K562 (cell line): ENCODE results near the gene RBBP8.

ENCODE experiments used
- EHMT2 ChIP-seq: fragments of 450-650 bp; IDR thresholded peaks from 2 replicates; pipeline ENCODE4 v1.6.1; 2018; ENCODE audit warnings: antibody characterized with exemption
- IRF2 ChIP-seq: sonication (generic); formaldehyde crosslinking; IDR thresholded peaks from 2 replicates; pipeline ENCODE4 v1.8.1; 2022; ENCODE audit warnings: mild to moderate bottlenecking, missing genetic modification reagents
- L3MBTL2 ChIP-seq: fragments of 450-650 bp; IDR thresholded peaks from 2 replicates; pipeline ENCODE4 v1.6.1; 2016; ENCODE audit warnings: mild to moderate bottlenecking, moderate library complexity
- POLR2G ChIP-seq: fragments of 200-400 bp; formaldehyde crosslinking; IDR thresholded peaks from 2 replicates; pipeline ENCODE4 v1.6.1; 2017; ENCODE audit warnings: low read depth, mild to moderate bottlenecking, antibody characterized with exemption, low read length, moderate library complexity
- RFX5 ChIP-seq: IDR thresholded peaks from 2 replicates; pipeline ENCODE4 v1.6.1; 2011; ENCODE audit warnings: low read depth, mild to moderate bottlenecking, improper control_type of control experiment, low read length
- TBL1XR1 ChIP-seq, 2 experiments: IDR thresholded peaks; 2 replicates each; pipeline ENCODE4 v1.6.1; 2012; ENCODE audit warnings: improper control_type of control experiment in 2 of 2, low read length in 2 of 2, mild to moderate bottlenecking in 1 of 2

- TF ChIP-seq L3MBTL2: no peak
- no peak for TF ChIP-seq POLR2G
- TF ChIP-seq RFX5: no peak
- no peak for TF ChIP-seq TBL1XR1 (IDR thresholded peaks at IDR 0.05; ENCODE audit: low read length in 2 of 2)
- no peak for TF ChIP-seq IRF2 (CRISPR knock-in tag)
- TF ChIP-seq EHMT2: no peak
These were observed 126.7 kb downstream of the RBBP8 start for GRCh38 chr18:23059541-23060465.
